GM18498 (cell line): ENCODE measurements around the gene HBE1.
"Not testable (repeated sequence)": the region's sequence is repeated elsewhere in the genome, so short reads cannot be mapped to it uniquely, and the experiment has no call there.

Experiments used
- ATAC-seq: cut with Tn5 transposase; IDR thresholded peaks from one replicate; pipeline ENCODE4 v1.9.1; 2021; ENCODE audit warnings: mild to moderate bottlenecking, moderate library complexity; ENCODE audit not compliant: unreplicated experiment

The HBE1 gene

DNA sequence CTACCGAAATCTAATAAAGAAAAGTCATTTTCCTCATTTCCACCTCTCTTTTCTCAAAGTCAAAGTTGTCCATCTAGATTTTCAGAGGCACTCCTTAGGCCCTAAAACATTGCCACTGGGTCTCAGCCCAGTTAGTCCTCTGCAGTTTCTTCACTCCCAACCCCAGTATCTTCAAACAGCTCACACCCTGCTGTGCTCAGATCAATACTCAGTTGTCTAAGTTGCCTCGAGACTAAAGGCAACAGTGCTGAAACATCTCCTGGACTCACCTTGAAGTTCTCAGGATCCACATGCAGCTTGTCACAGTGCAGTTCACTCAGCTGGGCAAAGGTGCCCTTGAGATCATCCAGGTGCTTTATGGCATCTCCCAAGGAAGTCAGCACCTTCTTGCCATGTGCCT, 15.7 kb downstream of the HBE1 start:
- not testable (repeated sequence) for ATAC-seq

DNA sequence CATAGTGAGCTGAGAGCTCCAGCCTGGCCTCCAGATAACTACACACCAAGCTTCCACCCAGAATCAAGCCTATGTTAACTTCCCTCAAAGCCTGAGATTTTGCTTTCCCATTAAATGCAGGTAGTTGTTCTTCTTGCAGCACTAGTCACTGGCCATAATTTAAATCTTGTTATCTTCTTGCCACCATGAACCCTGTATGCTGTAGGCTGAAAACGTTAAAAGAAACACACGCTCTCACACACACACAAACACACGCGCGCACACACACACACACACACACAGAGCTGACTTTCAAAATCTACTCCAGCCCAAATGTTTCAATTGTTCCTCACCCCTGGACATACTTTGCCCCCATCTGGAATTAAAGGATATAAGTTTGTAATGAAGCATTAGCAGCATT, 16.3 kb downstream of the HBE1 start:
- ATAC-seq = not testable (repeated sequence)

DNA sequence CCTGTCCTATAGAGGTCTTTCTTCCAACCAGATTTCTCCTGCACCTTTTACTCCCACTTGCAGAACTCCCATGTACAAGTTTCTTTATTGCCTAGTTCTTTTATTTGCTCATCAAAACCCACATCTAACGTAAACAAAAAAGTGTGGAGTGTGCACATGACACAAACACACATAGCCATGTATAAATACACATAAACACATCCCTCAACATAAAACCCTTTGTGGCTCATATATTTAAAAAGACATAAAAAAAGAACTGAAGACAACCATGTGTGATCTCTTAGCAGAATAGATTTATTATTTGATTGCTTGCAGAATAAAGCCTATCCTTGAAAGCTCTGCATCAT, 16.9 kb downstream of the HBE1 start:
- ATAC-seq = no peak

DNA sequence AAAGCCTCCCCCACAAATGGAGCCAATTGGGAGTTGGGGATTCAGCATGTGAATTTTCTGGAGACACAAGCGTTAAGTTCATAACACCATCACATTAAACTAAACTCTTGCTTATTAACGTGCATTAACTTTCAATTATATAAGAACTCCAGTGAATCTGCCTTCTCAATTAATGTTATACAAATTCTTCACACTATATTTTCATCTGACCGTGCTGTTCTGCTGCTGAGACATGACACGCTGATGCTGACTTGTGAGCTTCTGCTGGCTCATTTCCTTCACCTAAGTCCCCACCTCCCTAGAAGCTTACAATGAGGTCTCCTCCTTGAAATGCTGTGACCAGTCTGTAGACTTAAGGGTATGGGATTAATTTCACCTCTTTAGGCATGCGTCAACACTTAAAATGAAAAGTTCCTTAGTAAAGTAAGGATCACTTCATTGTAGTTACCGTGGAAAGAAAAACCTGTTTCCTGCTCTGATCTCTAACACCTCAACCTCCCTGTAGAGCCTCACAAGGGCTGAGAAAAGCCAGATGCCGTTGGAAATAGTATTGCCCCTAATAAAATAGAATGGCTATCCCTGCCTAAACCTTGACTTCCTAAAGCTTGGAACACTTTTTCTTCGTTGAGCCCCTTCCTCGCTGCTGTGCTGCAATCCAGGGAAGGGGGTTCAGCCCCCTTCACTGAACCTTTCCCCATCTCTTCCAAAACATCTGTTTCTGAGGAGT, 17.4 kb downstream of the HBE1 start:
- no peak for ATAC-seq

DNA sequence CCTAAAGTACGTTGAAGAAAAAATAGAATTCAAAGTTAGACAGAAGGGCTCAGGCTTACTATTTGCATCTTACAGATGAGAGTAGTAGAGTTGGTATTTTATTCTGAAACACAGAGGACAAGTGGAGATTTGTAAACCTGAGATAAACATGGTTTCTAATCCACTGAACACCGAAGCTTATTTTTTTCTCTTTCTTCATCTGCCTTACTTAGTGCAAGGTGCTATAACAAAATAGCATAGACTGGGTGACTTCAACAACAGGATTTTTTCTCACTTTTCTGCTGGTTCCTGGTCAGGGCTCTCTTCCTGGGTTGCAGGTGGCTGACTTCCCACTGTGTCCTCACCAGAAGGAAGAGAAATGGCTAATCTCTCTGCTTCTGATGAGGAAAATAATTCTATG, 18.0 kb downstream of the HBE1 start:
- no peak for ATAC-seq

DNA sequence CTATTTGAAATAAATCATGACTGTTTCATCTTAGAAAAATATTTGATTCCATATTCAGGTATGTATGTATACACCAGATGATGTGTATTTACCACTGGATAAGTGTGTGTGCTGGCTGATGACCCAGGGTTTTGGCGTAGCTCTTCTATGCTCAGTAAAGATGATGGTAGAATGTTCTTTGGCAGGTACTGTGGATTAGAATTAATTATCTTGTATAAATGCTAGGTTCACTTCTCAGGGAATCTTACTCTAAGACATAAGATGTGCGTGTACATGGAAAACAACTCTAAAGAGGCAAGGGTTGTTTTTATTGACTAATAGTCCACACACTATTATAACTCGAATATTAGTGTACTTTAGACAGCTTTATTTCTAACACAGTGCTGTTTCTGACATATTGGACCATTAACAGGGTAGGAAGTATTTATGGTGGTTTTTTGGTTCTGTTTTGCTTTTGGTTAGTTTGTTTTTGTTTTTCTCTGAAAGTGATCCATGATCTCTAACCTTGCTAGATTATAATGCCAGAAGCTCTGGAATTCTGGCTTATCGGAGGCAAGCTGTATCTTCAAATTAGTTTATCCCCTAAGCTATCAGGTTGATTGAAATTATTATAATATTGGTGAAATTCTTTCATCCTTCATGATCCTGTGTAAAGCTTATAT, 19.1 kb downstream of the HBE1 start:
- ATAC-seq = no peak

DNA sequence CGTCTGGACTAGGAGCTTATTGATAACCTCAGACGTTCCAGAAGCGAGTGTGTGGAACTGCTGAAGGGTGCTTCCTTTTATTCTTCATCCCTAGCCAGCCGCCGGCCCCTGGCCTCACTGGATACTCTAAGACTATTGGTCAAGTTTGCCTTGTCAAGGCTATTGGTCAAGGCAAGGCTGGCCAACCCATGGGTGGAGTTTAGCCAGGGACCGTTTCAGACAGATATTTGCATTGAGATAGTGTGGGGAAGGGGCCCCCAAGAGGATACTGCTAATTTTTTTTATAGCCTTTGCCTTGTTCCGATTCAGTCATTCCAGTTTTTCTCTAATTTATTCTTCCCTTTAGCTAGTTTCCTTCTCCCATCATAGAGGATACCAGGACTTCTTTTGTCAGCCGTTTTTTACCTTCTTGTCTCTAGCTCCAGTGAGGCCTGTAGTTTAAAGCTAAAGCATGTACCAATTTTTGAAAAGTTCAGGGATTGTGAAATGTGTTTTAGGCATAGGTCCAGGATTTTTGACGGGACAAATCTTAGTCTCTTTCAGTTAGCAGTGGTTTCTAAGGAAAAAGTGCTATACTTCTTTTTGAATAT, 19.8 kb downstream of the HBE1 start, which contains the start of gene HBG1:
TSS of gene HBG1 (minus strand) at position 51 of the 590 bp plus-strand sequence. CDS start 53 bp downstream, outside the sequence.
- not testable (repeated sequence) for ATAC-seq

DNA sequence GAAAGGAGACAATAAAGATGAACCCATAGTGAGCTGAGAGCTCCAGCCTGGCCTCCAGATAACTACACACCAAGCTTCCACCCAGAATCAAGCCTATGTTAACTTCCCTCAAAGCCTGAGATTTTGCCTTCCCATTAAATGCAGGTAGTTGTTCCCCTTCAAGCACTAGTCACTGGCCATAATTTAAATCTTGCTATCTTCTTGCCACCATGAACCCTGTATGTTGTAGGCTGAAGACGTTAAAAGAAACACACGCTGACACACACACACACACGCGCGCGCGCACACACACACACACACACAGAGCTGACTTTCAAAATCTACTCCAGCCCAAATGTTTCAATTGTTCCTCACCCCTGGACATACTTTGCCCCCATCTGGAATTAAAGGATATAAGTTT, 21.2 kb downstream of the HBE1 start:
- not testable (repeated sequence) for ATAC-seq

DNA sequence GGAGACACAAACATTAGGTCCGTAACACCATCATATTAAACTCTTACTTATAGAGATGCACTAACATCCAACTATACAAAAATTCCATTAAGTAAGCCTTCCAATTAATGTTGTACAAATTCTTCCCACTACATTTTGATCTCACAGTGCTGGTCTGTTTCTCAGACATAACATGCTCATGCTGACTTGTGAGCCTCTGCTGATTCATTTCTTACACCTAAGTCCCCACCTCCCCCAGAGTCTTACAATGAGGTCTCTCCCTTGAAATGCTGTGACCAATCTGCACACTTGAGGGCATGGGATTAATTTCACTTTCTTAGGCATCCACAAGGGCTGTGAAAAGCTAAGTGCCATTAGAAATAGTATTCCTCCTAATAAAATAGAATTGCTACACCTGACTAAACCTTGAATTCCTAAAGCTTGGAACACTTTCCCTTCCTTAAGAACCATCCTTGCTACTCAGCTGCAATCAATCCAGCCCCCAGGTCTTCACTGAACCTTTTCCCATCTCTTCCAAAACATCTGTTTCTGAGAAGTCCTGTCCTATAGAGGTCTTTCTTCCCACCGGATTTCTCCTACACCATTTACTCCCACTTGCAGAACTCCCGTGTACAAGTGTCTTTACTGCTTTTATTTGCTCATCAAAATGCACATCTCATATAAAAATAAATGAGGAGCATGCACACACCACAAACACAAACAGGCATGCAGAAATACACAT, 22.1 kb downstream of the HBE1 start:
- no peak for ATAC-seq

DNA sequence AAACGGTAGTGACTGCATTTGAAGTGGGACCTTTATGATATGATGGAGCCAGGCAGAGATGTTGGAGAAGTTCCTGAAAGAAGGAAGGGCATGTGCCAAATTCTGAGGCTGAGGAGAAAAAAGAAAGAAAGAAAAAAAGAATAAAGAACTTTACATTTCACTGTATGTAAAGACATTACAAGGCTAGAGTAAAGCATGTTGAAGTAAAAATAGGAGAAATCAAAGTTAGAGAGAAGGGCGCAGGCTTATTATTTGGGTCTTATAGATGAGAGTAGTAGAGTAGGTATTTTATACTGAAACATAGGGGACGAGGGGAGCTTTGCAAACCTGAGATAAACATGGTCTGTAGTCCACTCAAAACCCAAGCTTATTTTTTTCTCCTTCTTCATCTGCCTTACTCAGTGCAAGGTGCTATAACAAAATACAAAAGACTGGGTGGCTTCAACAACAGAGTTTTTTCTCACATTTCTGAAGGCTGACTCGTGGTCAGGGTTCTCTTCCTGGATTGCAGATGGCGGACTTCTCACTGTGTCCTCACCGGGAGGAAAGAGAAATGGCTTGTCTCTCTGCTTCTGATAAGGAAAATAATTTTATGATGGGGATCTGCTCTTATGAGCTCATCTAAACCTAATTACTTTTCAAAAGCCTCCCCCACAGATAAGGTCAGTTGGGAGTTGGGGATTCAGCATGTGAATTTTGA, 22.8 kb downstream of the HBE1 start:
- no peak for ATAC-seq

DNA sequence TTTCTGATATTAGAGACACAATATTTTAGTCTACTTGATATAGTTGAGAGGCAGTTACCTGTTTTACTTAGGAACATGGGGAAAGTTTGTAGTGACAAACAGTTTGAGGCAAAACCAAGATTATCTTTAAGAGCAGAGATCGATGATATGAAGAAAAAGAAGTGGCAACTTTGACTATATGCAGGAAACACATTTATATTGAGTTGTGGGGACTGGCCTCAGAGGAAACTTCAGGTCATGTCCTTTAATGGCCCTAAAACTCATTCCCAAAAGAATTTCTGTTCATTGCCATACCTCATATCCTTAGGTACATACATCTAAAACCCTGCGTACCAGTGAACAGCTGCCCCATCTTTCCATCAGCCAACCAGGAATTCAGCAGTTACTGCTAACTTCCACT, 24.6 kb downstream of the HBE1 start:
- ATAC-seq = no peak

DNA sequence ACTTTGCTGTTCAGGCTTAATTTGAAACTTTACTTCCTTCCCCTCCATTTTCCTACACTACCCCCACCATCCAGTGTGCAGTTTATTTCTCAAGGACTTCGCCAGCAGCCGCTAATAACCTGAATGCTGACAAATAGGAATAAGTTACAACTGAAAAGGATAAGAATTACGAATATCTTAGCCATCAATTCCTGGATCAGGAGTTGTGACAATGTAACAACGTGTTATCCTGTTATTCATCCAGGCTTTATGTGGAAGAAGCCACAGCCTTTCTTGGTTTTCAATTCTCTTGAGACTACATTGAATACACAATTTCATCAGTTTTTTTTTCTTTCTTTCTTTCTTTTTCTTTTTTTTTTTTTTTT, 25.9 kb downstream of the HBE1 start:
- no peak for ATAC-seq

DNA sequence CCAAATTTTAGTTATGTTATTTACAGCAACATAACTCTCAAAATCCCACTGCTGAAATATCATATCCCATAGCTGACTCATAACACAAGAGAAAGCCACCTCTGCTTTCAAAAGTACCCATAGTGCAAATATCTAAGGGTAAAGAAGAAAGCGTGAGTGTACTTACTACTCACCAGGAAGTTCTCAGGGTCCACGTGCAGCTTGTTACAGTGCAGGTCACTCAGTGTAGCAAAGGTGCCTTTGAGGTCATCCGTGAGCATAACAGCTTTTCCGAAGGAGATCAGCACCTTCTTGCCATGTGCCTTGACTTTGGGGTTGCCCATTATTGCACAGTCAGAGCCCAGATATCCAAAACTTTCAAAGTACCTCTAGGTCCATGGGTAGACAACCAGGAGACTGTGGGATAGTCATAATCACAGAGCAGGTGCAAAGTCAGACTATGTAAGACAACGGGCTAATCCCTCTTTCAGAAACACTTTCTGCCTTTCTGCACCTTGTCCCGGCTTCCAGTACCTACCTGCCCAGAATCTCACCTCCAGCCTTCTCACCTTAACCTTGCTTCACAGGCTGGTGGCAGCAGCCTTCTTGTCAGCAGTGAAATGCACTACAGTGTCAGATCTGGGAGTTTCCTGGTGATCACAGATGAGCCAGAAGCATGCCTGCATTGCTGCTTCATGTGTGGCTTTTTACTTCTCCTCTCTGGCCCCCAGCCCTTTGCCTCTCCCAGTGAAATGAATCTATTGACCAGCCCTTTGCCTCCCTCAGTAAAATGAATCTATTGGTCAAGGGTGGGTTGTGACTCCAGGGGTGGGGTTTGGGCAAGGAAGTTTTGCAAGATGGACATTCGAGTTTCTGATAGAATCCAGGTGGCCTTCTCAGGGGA, 26.6 kb downstream of the HBE1 start:
- ATAC-seq = peak; percentile 65

DNA sequence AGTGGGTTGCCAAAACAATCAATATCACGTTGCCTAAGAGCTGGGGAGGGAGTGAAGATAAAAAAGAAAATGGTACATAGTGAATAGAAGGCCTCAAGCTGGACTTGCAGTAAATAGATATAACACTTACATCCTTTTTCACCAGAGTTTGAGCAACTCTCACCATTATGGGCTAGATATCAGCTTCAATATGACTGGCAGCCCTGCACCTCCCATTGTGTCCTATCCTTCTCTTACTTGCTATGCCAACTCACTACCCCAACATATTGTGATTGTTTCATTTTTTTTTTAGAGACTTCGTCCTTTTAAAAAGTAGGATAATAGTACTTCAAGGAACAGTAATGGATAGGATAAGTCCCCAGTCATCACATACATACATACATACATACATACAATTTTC, 27.5 kb downstream of the HBE1 start:
- no peak for ATAC-seq

DNA sequence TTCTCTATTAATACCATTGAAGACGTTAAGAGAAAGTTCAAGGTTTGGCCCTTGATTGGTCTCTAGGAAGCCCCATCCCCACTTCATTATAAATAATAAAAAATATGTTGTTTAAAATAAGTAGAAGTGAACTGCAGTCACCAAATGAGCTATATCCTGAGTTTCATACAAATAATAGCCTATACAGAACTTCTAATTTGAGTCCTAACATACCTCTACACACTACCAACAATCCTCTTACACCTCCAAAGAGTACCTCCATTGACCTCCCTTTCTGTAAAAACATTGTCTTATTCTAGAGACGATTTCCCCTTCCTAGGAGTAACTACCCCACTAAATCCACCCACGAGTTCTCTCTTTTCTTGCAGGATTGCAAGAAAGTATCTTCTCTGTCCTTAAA, 28.3 kb downstream of the HBE1 start:
- no peak for ATAC-seq

DNA sequence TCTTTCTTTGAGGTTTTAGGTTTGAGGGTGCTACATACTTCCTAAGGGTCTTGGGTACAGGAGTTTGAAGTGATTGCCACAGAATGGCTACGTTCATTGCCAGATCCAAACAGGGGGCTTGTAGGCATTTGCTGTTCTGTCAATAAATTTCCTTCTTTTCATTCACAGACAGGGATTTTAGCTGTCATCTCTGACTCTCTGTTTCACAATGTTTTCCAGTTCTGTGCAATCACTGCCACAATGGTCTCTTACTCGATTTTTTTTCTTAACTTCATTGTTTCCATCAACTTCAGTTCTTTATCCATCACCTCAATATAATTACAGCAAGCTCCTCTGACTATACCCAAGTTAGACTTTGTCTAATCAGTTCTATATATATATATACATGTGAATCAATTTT, 29.3 kb downstream of the HBE1 start:
- ATAC-seq = no peak

DNA sequence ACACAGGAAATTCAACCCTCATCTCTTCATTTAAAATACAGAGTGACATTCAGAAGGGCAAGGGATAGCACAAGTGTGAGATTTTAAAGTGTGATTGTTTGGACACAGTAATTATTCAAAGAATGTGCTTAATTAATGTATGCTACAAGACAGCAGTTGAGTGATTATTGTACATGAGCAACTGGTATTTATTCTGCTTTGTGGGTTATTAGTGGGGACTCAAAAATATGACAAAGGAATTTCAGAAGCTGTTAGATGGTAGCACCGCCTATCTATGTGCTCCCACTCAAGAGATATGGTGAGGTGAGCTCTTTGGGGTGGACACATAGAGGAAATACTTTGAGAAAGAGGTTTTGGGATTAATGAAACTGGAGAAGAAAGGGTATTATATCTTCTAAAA, 29.7 kb downstream of the HBE1 start:
- no peak for ATAC-seq

DNA sequence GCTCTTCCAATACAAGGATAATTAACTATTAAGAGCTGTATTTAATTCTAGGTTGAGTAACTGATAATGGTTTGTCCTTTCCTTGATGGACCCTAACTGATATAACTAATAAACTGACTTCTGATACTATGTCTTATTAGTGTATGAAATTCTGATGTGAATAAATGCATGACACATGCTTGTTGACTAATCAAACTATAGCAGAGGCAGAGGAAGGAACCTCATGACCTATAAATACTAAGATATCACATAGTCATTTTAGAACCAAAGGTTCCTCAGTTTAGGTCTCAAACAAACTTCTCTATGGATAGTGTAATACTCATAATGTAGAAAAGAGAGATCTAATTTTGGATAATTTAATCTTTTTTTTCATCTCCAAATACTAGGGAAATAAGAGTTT, 30.7 kb downstream of the HBE1 start:
- no peak for ATAC-seq

DNA sequence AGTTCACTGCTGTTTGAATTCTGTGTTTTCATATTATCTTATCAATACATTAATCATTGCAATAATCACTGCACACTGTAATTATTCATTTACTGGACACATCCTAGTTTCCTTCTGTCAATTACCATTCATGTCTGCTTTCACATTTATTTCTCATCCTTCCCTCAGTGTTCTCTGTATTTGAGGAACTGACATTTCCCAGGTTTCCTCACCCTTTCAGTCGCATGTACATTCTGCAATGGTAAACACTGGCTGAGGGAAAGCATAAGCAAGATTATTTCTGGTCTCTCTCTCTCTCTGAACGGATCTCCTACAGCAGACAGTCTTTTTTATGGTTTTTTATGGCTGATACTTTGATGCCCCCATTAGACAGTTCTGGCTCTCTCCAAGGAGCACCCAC, 31.3 kb downstream of the HBE1 start:
- no peak for ATAC-seq

DNA sequence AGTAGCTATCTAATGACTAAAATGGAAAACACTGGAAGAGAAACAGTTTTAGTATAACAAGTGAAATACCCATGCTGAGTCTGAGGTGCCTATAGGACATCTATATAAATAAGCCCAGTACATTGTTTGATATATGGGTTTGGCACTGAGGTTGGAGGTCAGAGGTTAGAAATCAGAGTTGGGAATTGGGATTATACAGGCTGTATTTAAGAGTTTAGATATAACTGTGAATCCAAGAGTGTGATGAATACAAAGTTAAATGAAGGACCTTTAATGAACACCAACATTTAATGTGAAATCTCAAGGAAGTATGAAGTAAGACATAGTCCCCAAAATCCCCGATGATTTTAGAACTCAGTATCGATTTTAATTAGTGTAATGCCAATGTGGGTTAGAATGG, 32.3 kb downstream of the HBE1 start:
- ATAC-seq = no peak
